Subcutaneous adipose tissue (tissue), 4 donors: Measurements from ENCODE around the gene ACAN. TPM values are rescaled to one million over a fixed set of nuclear protein-coding genes. Genes with fewer than 3 reads are reported as not detected.

Source experiments
- CTCF ChIP-seq: fragments of 450-650 bp; IDR thresholded peaks from one replicate; pipeline ENCODE4 v1.5.1; 2016; ENCODE audit warnings: low read depth, mild to moderate bottlenecking, control low read depth, antibody characterized with exemption, moderate library complexity
- total RNA-seq, 4 donors: library from RNA; depleted of rRNA; stranded (reverse); fragments of >200 nt; gene quantifications; one replicate each; pipeline ENCODE4 v1.1.0, GENCODE V29; 2016

Gene ACAN
- total RNA-seq, 4 donors from 2014 or later, result not detected

GRCh38 chr15:88848203-88848602 lies 45.0 kb downstream of the ACAN start:
- no peak for TF ChIP-seq CTCF

GRCh38 chr15:88849376-88850072 lies 46.3 kb downstream of the ACAN start:
- no peak for TF ChIP-seq CTCF

GRCh38 chr15:88852476-88852875 lies 49.2 kb downstream of the ACAN start:
- no peak for TF ChIP-seq CTCF

GRCh38 chr15:88858934-88859333 lies 55.7 kb downstream of the ACAN start:
- TF ChIP-seq CTCF, result no peak

- TF ChIP-seq CTCF, result no peak
These were observed 56.3 kb downstream of the ACAN start for GRCh38 chr15:88859550-88859949.

- no peak for TF ChIP-seq CTCF
These were observed 57.0 kb downstream of the ACAN start for GRCh38 chr15:88860212-88860611.

- TF ChIP-seq CTCF, result no peak
These were observed 60.2 kb downstream of the ACAN start for GRCh38 chr15:88863412-88863811.
